ENCODE measurements around the gene RAX2. TPM values are rescaled to one million over a fixed set of nuclear protein-coding genes. Genes with fewer than 3 reads are reported as not detected.
A peak's percentile ranks its signal among the peaks of the same experiment; 100 is the strongest.

The RAX2 gene
- total RNA-seq, 1 experiment from 2014 or later: not detected

- Mint-ChIP-seq H3K4me3 (ENCODE audit: low read depth, unreplicated experiment) (peak overlapping the region; percentile 74), H3K4me1 (ENCODE audit: low read depth, unreplicated experiment) (peaks cover 9% of the 10 kb centered on the region), H3K36me3 (ENCODE audit: insufficient read depth, unreplicated experiment) (peaks cover 34% of the 10 kb centered on the region), H3K9me3 (ENCODE audit: low read depth, unreplicated experiment) (no peaks in the 10 kb centered on the region), H3K27ac (ENCODE audit: unreplicated experiment) (peak overlapping the region; percentile 56), H3K27me3 (ENCODE audit: unreplicated experiment) (no peaks in the 10 kb centered on the region)
- CTCF ChIA-PET: interaction anchor here (0.6 to 1.1 kb wide), 3 partner anchors 12 to 71 kb away, joined by 3 to 9 read pairs (median 4); no protein-coding TSS in a partner anchor
- DNase-seq: peak; percentile 61
- intact Hi-C loops (cut with micrococcal nuclease; ENCODE audit: unreplicated experiment): no loop called here
- no TSS peak for BruUV-seq (replicated peaks)
- TF ChIP-seq, protein P1, sequence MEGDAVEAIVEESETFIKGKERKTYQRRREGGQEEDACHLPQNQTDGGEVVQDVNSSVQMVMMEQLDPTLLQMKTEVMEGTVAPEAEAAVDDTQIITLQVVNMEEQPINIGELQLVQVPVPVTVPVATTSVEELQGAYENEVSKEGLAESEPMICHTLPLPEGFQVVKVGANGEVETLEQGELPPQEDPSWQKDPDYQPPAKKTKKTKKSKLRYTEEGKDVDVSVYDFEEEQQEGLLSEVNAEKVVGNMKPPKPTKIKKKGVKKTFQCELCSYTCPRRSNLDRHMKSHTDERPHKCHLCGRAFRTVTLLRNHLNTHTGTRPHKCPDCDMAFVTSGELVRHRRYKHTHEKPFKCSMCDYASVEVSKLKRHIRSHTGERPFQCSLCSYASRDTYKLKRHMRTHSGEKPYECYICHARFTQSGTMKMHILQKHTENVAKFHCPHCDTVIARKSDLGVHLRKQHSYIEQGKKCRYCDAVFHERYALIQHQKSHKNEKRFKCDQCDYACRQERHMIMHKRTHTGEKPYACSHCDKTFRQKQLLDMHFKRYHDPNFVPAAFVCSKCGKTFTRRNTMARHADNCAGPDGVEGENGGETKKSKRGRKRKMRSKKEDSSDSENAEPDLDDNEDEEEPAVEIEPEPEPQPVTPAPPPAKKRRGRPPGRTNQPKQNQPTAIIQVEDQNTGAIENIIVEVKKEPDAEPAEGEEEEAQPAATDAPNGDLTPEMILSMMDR (IDR thresholded peaks at IDR 0.05; ENCODE audit: unreplicated experiment): no peak
Measured at GRCh38 chr19:3722443-3723109, 49.5 kb downstream of the RAX2 start.

- TF ChIP-seq, protein P1 (IDR thresholded peaks at IDR 0.05; ENCODE audit: unreplicated experiment): no peak
- DNase-seq: no peak
- peak overlapping the region; percentile 56 for H3K27ac Mint-ChIP-seq (ENCODE audit: unreplicated experiment)
- BruUV-seq (replicated peaks): no TSS peak
- no peaks in the 10 kb centered on the region for H3K9me3 Mint-ChIP-seq (ENCODE audit: low read depth, unreplicated experiment)
- peaks cover 9% of the 10 kb centered on the region for H3K4me1 Mint-ChIP-seq (ENCODE audit: low read depth, unreplicated experiment)
- intact Hi-C loops (cut with micrococcal nuclease; ENCODE audit: unreplicated experiment): no loop called here
- peak overlapping the region; percentile 74 for H3K4me3 Mint-ChIP-seq (ENCODE audit: low read depth, unreplicated experiment)
- peaks cover 35% of the 10 kb centered on the region for H3K36me3 Mint-ChIP-seq (ENCODE audit: insufficient read depth, unreplicated experiment)
- CTCF ChIA-PET: interaction anchor here (0.6 to 1.1 kb wide), 3 partner anchors 12 to 72 kb away, joined by 3 to 9 read pairs (median 4); no protein-coding TSS in a partner anchor
- H3K27me3 Mint-ChIP-seq (ENCODE audit: unreplicated experiment): no peaks in the 10 kb centered on the region
Measured at GRCh38 chr19:3721887-3722442, 50.1 kb downstream of the RAX2 start.

DNA sequence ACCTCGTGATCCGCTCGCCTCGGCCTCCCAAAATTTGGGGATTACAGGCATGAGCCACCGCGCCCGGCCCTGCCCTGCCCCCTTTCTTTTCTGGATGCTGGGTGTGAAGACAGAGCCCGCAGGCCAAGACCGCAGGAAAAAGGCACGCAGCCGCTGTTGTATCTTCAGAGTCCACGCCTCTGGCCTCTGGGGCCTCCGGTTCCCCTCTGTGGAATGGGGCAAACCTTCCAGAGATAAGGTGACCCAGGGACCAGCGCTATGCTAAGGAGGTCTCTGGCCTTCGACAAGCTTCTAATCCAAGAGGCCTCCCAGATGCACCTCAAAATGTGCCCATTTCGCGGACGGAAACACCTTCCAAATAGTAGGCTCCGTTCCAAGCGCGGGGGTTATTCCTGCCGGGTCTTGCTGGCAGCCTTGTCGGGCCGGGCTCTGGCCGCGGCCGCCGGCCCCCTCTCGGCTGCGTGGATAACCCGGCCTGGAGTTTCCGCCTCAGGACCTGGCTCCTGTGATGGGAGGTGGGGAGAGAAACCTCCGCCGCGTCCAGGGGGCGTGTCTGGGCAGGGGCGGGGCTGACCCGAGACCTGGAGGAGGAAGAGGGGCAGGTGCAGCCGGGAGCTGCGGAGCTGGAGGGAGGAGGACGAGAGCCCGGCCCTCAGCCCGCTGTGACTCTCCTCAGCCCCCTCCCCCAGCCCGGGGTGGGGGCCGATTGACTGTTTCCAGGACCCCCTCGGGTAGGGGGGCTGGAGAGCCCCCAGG, 50.7 kb downstream of the RAX2 start:
- H3K36me3 Mint-ChIP-seq (ENCODE audit: insufficient read depth, unreplicated experiment): peaks cover 42% of the 10 kb centered on the region
- H3K9me3 Mint-ChIP-seq (ENCODE audit: low read depth, unreplicated experiment): no peaks in the 10 kb centered on the region
- peak overlapping the region; percentile 74 for H3K4me3 Mint-ChIP-seq (ENCODE audit: low read depth, unreplicated experiment)
- DNase-seq: peak; percentile 95
- no peaks in the 10 kb centered on the region for H3K27me3 Mint-ChIP-seq (ENCODE audit: unreplicated experiment)
- intact Hi-C loops (cut with micrococcal nuclease; ENCODE audit: unreplicated experiment): no loop called here
- BruUV-seq (replicated peaks): no TSS peak
- peaks cover 9% of the 10 kb centered on the region for H3K4me1 Mint-ChIP-seq (ENCODE audit: low read depth, unreplicated experiment)
- TF ChIP-seq, protein P1 (IDR thresholded peaks at IDR 0.05; ENCODE audit: unreplicated experiment): no peak
- peak overlapping the region; percentile 56 for H3K27ac Mint-ChIP-seq (ENCODE audit: unreplicated experiment)
- CTCF ChIA-PET: interaction anchor here (1.1 kb wide), 2 partner anchors 11 to 12 kb away, joined by 3 to 4 read pairs; no protein-coding TSS in a partner anchor

DNA sequence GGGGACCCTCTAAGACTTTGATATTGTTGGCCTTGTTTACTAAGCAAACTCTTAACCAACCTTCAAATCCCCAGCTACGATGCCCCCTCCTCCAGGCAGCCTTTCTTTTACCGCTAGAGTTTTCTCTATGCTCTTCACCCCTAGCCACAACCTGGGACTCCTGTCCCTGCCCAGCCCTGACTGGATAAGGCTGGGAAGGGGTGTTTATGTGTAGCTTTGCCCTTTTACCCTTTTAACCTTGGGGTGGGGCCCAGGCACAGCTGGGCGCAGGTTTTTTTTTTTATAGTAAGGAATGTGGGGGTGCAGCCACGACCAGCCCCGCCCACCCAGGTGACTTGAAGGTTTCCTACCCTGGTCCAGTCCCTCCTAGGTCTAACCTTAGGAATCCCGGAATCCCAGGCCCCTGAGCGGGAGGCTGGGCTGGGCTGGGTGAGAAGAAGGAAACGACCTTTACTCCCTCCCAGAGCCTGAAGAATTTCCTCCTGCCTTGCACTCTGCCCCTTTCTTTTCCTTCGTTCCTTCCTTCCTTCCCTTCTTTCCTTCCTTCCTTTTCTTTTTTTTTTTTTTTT, 51.6 kb downstream of the RAX2 start:
- Mint-ChIP-seq H3K27me3 (ENCODE audit: unreplicated experiment) (no peaks in the 10 kb centered on the region), H3K36me3 (ENCODE audit: insufficient read depth, unreplicated experiment) (peaks cover 39% of the 10 kb centered on the region), H3K27ac (ENCODE audit: unreplicated experiment) (peak overlapping the region; percentile 56), H3K4me3 (ENCODE audit: low read depth, unreplicated experiment) (peak overlapping the region; percentile 74), H3K9me3 (ENCODE audit: low read depth, unreplicated experiment) (no peaks in the 10 kb centered on the region), H3K4me1 (ENCODE audit: low read depth, unreplicated experiment) (peaks cover 9% of the 10 kb centered on the region)
- CTCF ChIA-PET: interaction anchor here (1.1 kb wide), 1 partner anchor 10 kb away, joined by 3 read pairs; no protein-coding TSS in a partner anchor
- BruUV-seq (replicated peaks): no TSS peak
- DNase-seq: peak; percentile 42
- intact Hi-C loops (cut with micrococcal nuclease; ENCODE audit: unreplicated experiment): no loop called here
- TF ChIP-seq, protein P1 (IDR thresholded peaks at IDR 0.05; ENCODE audit: unreplicated experiment): no peak
